ENCODE data around the gene MLLT6. TPM values are rescaled to one million over a fixed set of nuclear protein-coding genes. Genes with fewer than 3 reads are reported as not detected.
A peak's percentile ranks its signal among the peaks of the same experiment; 100 is the strongest.

Gene MLLT6
- polyA plus RNA-seq, 3 donors from 2014 or later = 3.8 to 24.5 (median 7.4) TPM

DNA sequence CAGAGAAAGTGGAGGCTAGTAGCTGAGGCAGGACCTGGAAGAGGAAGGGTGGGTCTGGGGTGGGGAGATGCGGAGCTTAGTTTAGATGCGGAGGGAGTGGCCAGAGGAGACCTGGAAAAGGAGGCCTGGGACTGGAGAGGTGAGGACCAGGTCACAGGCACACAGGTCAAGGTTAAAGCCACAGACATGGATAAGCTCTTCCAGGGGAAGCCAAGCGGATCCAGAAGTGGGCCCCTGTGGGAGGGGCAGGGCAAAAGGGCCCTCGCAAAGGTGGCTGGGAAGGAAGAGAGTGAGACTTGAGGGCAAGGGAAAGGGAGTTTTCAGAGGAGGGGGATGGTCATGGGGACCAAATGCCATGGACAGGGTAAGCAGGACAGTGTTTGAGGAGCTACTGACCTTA is 13.9 kb upstream of the MLLT6 start:
- H3K9me3 Mint-ChIP-seq = no peaks in the 10 kb centered on the region
- H3K27me3 Mint-ChIP-seq (ENCODE audit: low read depth in 3 of 3) = no peaks in the 10 kb centered on the region
- DNase-seq = no peak
- peak overlapping the region in 1 of 5 donors; percentile 40 for H3K4me3 Mint-ChIP-seq
- H3K36me3 Mint-ChIP-seq = no peaks in the 10 kb centered on the region
- H3K27ac Mint-ChIP-seq = peak overlapping the region in 2 of 6 donors; percentile 3 to 53
- H3K4me1 Mint-ChIP-seq = peaks cover 0 to 8% of the 10 kb centered on the region in 2 donors

- no peaks in the 10 kb centered on the region for H3K36me3 Mint-ChIP-seq
- H3K27ac Mint-ChIP-seq = no peak overlapping the region
- DNase-seq = no peak
- no peak overlapping the region for H3K4me3 Mint-ChIP-seq
- peaks cover 0 to 4% (median 2%) of the 10 kb centered on the region in 3 donors for H3K27me3 Mint-ChIP-seq (ENCODE audit: low read depth in 3 of 3)
- H3K4me1 Mint-ChIP-seq = peaks cover 9 to 14% of the 10 kb centered on the region in 2 donors
- no peaks in the 10 kb centered on the region for H3K9me3 Mint-ChIP-seq
Observed at GRCh38 chr17:38693700-38694329, 11.3 kb upstream of the MLLT6 start.

GRCh38 chr17:38697061-38697820 is 7.8 kb upstream of the MLLT6 start:
- Mint-ChIP-seq H3K27me3 (ENCODE audit: low read depth in 3 of 3) (peaks cover 0 to 13% (median 10%) of the 10 kb centered on the region in 3 donors), H3K27ac (peak overlapping the region in 3 of 6 donors; percentile 2 to 52 (median 18)), H3K9me3 (no peaks in the 10 kb centered on the region), H3K36me3 (no peaks in the 10 kb centered on the region), H3K4me1 (peaks cover 16 to 20% of the 10 kb centered on the region in 2 donors), H3K4me3 (no peak overlapping the region)
- no peak for DNase-seq

DNA sequence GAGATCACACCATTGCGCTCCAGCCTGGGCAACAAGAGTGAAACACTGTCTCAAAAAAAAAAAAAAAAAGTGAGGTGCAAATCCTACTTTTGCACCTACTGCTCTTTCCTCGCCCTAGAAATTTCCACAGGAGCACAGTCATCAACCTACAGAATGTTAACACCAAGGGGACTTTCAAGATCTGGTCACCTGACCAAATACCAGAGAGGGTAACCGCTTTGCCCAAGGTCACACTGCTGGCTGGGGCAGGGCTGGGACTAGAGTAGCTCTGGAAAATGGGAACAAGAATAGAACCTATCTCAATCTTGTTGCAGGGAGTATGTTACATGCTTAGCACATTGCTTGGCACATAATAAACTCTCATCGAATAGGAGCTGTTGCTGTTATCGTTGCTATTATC is 6.3 kb upstream of the MLLT6 start:
- DNase-seq = no peak
- Mint-ChIP-seq H3K4me1 (peaks cover 25 to 35% of the 10 kb centered on the region in 2 donors), H3K27ac (peak overlapping the region in 1 of 6 donors; percentile 62), H3K27me3 (ENCODE audit: low read depth in 3 of 3) (peaks cover 3 to 24% (median 13%) of the 10 kb centered on the region in 3 donors), H3K36me3 (no peaks in the 10 kb centered on the region), H3K9me3 (no peaks in the 10 kb centered on the region), H3K4me3 (no peak overlapping the region)

- Mint-ChIP-seq H3K4me1 (peaks cover 39 to 45% of the 10 kb centered on the region in 2 donors), H3K36me3 (no peaks in the 10 kb centered on the region), H3K4me3 (peak overlapping the region; percentile 67 to 87 (median 83)), H3K9me3 (no peaks in the 10 kb centered on the region), H3K27ac (peak overlapping the region; percentile 93 to 100 (median 98)), H3K27me3 (ENCODE audit: low read depth in 3 of 3) (peaks cover 6 to 29% (median 18%) of the 10 kb centered on the region in 3 donors)
- peak in 1 of 3 donors; percentile 67 for DNase-seq
Observed at GRCh38 chr17:38701504-38702165, 3.4 kb upstream of the MLLT6 start.

DNA sequence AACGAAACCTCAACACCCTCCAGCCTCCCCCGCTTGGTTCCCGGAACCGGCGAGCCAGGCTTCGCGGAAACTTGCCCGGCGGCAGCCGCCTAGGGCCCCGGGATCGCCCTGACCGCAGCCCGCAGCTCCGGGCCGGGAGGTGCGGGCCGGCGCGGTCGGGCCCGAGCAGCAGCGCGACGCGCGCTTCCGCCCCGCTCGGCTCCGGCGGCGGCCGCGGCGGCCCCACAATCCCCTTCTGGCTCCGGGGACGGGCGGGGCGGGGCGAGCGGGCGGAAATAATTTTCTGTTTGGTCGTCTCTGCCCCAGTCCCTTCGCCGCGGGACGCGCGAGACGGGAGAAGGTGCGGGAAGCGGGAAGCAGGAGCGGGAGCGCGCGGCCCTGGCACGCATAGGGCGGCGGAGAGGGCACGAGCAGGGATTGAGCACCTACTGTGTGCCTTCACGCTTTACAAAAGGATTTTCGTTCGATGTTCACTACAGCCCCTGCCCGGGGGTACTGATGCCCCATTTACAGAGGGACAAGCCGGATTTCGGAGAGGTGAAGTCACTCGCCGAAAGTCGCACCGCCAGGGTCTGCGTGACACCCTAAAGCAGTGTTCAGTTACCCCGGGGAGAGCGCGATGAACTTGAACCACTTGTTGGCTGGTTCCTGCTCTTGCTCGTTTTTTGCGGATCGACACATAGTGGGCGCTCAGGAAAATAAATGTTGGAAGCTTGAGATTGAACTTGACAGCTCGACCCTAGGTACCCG is 2.7 kb upstream of the MLLT6 start:
- DNase-seq = peak; percentile 77 to 83 (median 82)
- Mint-ChIP-seq H3K4me3 (peak overlapping the region; percentile 94 to 99 (median 97)), H3K27ac (peak overlapping the region; percentile 93 to 100 (median 98)), H3K27me3 (ENCODE audit: low read depth in 3 of 3) (peaks cover 8 to 32% (median 16%) of the 10 kb centered on the region in 3 donors), H3K4me1 (peaks cover 42 to 45% of the 10 kb centered on the region in 2 donors), H3K36me3 (peaks cover 0 to 4% (median 0%) of the 10 kb centered on the region in 3 donors), H3K9me3 (no peaks in the 10 kb centered on the region)

- peaks cover 48 to 52% of the 10 kb centered on the region in 2 donors for H3K4me1 Mint-ChIP-seq
- H3K27me3 Mint-ChIP-seq (ENCODE audit: low read depth in 3 of 3) = peaks cover 9 to 32% (median 16%) of the 10 kb centered on the region in 3 donors
- H3K36me3 Mint-ChIP-seq = peaks cover 2 to 8% (median 4%) of the 10 kb centered on the region in 3 donors
- H3K9me3 Mint-ChIP-seq = no peaks in the 10 kb centered on the region
- H3K4me3 Mint-ChIP-seq = peak overlapping the region; percentile 94 to 99 (median 97)
- peak overlapping the region; percentile 93 to 99 (median 96) for H3K27ac Mint-ChIP-seq
- DNase-seq = no peak
Observed at GRCh38 chr17:38702916-38703741, 1.9 kb upstream of the MLLT6 start.

GRCh38 chr17:38703742-38704605 is 1.1 kb upstream of the MLLT6 start:
- H3K4me1 Mint-ChIP-seq = peaks cover 52 to 61% of the 10 kb centered on the region in 2 donors
- peaks cover 4 to 10% (median 7%) of the 10 kb centered on the region in 3 donors for H3K36me3 Mint-ChIP-seq
- peak overlapping the region; percentile 94 to 99 (median 97) for H3K4me3 Mint-ChIP-seq

GRCh38 chr17:38705523-38705802 is 390 bp downstream of the MLLT6 start:
- Mint-ChIP-seq H3K9me3 (no peaks in the 10 kb centered on the region), H3K4me3 (peak overlapping the region; percentile 74 to 99 (median 97)), H3K36me3 (peaks cover 10 to 20% (median 14%) of the 10 kb centered on the region in 3 donors), H3K27ac (peak overlapping the region in 5 of 6 donors; percentile 48 to 84 (median 64)), H3K27me3 (ENCODE audit: low read depth in 3 of 3) (peaks cover 9 to 29% (median 16%) of the 10 kb centered on the region in 3 donors), H3K4me1 (peaks cover 65 to 76% of the 10 kb centered on the region in 2 donors)
- DNase-seq = no peak

More at GRCh38 chr17:38703742-38704605, 1.1 kb upstream of the MLLT6 start:
- H3K27ac Mint-ChIP-seq = peak overlapping the region; percentile 93 to 99 (median 96)
- no peaks in the 10 kb centered on the region for H3K9me3 Mint-ChIP-seq
- peaks cover 9 to 32% (median 16%) of the 10 kb centered on the region in 3 donors for H3K27me3 Mint-ChIP-seq (ENCODE audit: low read depth in 3 of 3)
- DNase-seq = peak; percentile 57 to 58 (median 57)

DNA sequence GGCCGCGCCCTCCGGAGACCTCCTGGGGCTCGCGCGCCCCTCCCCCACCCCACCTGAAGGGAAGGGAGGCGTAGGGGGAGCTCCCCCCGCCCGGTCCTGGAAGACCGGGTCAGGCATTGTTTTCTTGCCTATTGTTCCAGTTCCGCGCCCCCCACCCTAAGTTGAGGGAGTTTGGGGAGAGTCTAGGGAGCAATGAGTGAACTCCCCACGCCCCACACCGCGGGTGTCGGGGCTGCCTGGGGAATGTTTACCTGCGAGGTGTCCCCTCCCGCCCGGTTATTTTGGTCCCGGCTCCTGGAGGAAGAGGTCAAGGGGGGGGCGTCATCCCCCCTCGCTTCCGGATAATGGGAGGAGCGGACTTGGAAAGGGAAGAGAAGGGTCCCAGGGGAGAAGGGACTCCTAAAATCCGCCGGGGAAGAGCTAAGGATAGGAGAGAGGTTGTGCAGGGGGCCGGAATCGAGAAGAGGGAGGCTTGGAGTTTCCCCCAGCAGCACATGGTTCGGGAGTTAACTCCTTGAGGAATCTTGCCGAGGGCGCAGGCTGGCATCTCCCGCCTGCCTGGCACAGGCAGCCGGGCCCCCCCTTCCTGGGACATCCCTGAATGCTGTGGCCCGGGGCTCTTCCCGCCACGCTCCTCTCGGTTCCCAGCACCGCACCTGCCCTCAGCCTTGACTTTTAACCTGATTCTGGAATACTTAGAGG is 881 bp downstream of the MLLT6 start:
- no peaks in the 10 kb centered on the region for H3K9me3 Mint-ChIP-seq
- peaks cover 68 to 80% of the 10 kb centered on the region in 2 donors for H3K4me1 Mint-ChIP-seq
- H3K4me3 Mint-ChIP-seq = peak overlapping the region; percentile 93 to 99 (median 97)
- H3K27me3 Mint-ChIP-seq (ENCODE audit: low read depth in 3 of 3) = peaks cover 9 to 29% (median 16%) of the 10 kb centered on the region in 3 donors
- H3K27ac Mint-ChIP-seq = peak overlapping the region; percentile 81 to 96 (median 92)
- DNase-seq = no peak
- H3K36me3 Mint-ChIP-seq = peaks cover 10 to 22% (median 17%) of the 10 kb centered on the region in 3 donors

DNA sequence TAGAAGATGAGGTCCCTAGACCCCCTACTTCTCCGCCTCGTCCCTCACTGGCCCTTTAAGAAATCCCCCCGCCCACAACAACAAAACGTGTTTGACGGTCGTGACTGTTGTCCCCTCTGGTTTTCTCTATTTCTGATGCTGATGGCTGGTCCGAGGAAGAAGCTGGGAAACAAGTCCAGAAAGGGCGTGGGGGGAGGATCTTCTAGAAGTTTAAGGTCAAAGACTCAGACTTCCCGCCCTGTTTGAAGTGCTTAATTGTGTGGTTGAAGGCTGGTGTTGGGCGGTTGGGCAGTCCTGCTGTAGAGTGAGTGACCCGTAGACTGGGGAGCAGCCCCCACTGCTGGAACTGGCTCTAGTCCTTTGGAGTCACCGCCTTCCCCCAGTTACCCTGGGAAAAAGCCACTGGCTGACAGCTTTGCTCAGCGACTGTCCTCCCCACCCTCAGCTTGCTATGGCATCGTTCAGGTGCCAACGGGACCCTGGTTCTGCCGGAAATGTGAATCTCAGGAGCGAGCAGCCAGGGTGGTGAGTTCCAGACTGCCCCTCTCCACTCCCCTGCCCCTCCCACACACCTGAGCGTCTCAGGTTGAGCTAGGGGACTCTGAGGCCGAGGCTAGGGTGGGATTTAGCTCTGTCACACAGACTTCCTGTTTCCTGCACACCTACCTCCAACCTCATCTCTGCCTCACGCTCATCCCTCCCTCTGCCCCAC is 1.6 kb downstream of the MLLT6 start:
- Mint-ChIP-seq H3K27me3 (ENCODE audit: low read depth in 3 of 3) (peaks cover 9 to 27% (median 9%) of the 10 kb centered on the region in 3 donors), H3K36me3 (peaks cover 10 to 25% (median 17%) of the 10 kb centered on the region in 3 donors), H3K27ac (peak overlapping the region; percentile 81 to 96 (median 92)), H3K4me1 (peaks cover 68 to 80% of the 10 kb centered on the region in 2 donors), H3K9me3 (no peaks in the 10 kb centered on the region), H3K4me3 (peak overlapping the region; percentile 93 to 99 (median 97))
- no peak for DNase-seq

All from immature natural killer cell (primary cell).